Measurements from ENCODE around the gene GPRC5C.

GPRC5C gene

GRCh38 chr17:74433421-74434121 lies 1.7 kb downstream of the GPRC5C start:
- TF ChIP-seq, protein P1, sequence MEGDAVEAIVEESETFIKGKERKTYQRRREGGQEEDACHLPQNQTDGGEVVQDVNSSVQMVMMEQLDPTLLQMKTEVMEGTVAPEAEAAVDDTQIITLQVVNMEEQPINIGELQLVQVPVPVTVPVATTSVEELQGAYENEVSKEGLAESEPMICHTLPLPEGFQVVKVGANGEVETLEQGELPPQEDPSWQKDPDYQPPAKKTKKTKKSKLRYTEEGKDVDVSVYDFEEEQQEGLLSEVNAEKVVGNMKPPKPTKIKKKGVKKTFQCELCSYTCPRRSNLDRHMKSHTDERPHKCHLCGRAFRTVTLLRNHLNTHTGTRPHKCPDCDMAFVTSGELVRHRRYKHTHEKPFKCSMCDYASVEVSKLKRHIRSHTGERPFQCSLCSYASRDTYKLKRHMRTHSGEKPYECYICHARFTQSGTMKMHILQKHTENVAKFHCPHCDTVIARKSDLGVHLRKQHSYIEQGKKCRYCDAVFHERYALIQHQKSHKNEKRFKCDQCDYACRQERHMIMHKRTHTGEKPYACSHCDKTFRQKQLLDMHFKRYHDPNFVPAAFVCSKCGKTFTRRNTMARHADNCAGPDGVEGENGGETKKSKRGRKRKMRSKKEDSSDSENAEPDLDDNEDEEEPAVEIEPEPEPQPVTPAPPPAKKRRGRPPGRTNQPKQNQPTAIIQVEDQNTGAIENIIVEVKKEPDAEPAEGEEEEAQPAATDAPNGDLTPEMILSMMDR (conservative IDR thresholded peaks at IDR 0.05; ENCODE audit: low read length) = no peak
- DNase-seq (ENCODE audit: low read depth) = no peak
- H3K4me3 ChIP-seq (ENCODE audit: low read length) = no peak overlapping the region

DNA sequence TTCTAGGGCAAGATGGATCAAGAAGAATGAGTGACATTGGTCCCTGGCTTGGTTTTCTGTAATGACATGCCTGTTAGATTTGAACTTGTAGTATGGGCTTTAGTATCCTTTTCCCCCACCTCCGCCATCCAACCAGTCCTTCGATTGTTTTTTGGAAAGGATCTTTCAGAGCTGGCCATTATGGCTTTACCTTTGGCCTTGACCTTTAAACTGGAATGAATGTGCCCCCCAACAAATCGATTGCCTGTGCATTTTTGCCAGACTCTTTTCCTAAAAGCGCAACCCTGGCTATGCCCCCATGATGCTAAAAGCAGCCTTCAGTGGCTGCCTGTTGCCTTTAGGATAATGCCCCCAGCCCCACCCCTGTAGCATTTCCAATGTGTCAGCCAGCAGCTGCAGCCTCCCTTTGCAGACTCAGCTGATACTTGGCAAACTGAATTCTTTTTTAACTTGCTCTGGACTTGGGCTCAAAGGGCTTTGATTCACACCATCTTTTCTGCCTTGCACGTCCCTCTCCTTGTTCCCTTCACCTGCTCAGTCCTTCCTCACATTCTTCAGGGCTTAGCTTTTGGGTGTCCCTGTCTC lies 4.0 kb downstream of the GPRC5C start:
- no peak for DNase-seq (ENCODE audit: low read depth)
- TF ChIP-seq, protein P1 (conservative IDR thresholded peaks at IDR 0.05; ENCODE audit: low read length) = no peak
- H3K4me3 ChIP-seq (ENCODE audit: low read length) = no peak overlapping the region

GRCh38 chr17:74437702-74438101 lies 5.8 kb downstream of the GPRC5C start:
- TF ChIP-seq, protein P1 (conservative IDR thresholded peaks at IDR 0.05; ENCODE audit: low read length) = peak; percentile 43
- no peak for DNase-seq (ENCODE audit: low read depth)
- no peak overlapping the region for H3K4me3 ChIP-seq (ENCODE audit: low read length)

DNA sequence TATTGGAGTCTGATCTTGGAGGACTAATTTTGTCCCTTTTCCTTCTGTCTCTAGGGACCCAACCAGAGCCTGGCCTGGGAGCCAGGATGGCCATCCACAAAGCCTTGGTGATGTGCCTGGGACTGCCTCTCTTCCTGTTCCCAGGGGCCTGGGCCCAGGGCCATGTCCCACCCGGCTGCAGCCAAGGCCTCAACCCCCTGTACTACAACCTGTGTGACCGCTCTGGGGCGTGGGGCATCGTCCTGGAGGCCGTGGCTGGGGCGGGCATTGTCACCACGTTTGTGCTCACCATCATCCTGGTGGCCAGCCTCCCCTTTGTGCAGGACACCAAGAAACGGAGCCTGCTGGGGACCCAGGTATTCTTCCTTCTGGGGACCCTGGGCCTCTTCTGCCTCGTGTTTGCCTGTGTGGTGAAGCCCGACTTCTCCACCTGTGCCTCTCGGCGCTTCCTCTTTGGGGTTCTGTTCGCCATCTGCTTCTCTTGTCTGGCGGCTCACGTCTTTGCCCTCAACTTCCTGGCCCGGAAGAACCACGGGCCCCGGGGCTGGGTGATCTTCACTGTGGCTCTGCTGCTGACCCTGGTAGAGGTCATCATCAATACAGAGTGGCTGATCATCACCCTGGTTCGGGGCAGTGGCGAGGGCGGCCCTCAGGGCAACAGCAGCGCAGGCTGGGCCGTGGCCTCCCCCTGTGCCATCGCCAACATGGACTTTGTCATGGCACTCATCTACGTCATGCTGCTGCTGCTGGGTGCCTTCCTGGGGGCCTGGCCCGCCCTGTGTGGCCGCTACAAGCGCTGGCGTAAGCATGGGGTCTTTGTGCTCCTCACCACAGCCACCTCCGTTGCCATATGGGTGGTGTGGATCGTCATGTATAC lies 8.0 kb downstream of the GPRC5C start:
- no peak overlapping the region for H3K4me3 ChIP-seq (ENCODE audit: low read length)
- DNase-seq (ENCODE audit: low read depth) = no peak
- TF ChIP-seq, protein P1 (conservative IDR thresholded peaks at IDR 0.05; ENCODE audit: low read length) = no peak

DNA sequence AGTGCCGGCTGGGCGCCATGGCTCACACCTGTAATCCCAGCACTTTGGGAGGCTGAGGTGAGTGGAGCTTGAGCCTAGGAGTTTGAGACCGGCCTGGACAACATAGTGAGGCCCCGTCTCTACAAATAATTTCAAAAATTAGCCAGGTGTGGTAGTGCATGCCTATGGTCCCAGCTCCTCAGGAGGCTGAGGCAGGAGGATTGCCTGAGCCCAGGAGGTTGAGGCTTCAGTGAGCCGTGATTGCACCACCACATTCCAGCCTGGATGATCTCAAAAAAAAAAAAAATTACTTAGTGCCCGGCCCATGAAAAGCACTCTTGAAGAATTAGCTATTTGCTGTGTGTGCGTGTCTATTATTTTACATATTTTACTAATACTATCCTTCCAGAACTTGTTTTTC lies 9.6 kb downstream of the GPRC5C start:
- H3K4me3 ChIP-seq (ENCODE audit: low read length) = no peak overlapping the region
- DNase-seq (ENCODE audit: low read depth) = no peak
- TF ChIP-seq, protein P1 (conservative IDR thresholded peaks at IDR 0.05; ENCODE audit: low read length) = no peak

GRCh38 chr17:74442291-74442669 lies 10.4 kb downstream of the GPRC5C start:
- TF ChIP-seq, protein P1 (conservative IDR thresholded peaks at IDR 0.05; ENCODE audit: low read length) = no peak
- H3K4me3 ChIP-seq (ENCODE audit: low read length) = no peak overlapping the region
- no peak for DNase-seq (ENCODE audit: low read depth)

Measured in AG10803 (cell line).